Measurements from ENCODE around the gene FHOD3. TPM values are rescaled to one million over a fixed set of nuclear protein-coding genes. Genes with fewer than 3 reads are reported as not detected.
"Not testable (repeated sequence)": the region's sequence is repeated elsewhere in the genome, so short reads cannot be mapped to it uniquely, and the experiment has no call there.

FHOD3 gene
- total and polyA plus RNA-seq, 3 experiments from 2014 or later: not detected

- DNase-seq: no peak
- no peaks in the 10 kb centered on the region for H3K36me3 Mint-ChIP-seq
- ChIA-PET CTCF (no interaction called here), POLR2A (no interaction called here)
- Histone ChIP-seq H3K9me3 (ENCODE audit: low read length) (no peaks in the 10 kb centered on the region), H3K27ac (ENCODE audit: low read depth, low read length) (no peak overlapping the region), H3K4me1 (ENCODE audit: insufficient read depth, low read length) (no peaks in the 10 kb centered on the region), H3K4me3 (ENCODE audit: low read length) (no peak overlapping the region), H3K27me3 (ENCODE audit: insufficient read depth, low read length, poor library complexity, severe bottlenecking) (no peaks in the 10 kb centered on the region), H3K36me3 (ENCODE audit: insufficient read depth, low read length) (no peaks in the 10 kb centered on the region)
- H3K9me3 Mint-ChIP-seq: no peaks in the 10 kb centered on the region
- no peak overlapping the region for H3K4me3 Mint-ChIP-seq
- no peaks in the 10 kb centered on the region for H3K4me1 Mint-ChIP-seq
- H3K27me3 Mint-ChIP-seq: no peaks in the 10 kb centered on the region
- no peak overlapping the region for H3K27ac Mint-ChIP-seq
These were observed 417.0 kb downstream of the FHOD3 start for GRCh38 chr18:36714476-36714875.

DNA sequence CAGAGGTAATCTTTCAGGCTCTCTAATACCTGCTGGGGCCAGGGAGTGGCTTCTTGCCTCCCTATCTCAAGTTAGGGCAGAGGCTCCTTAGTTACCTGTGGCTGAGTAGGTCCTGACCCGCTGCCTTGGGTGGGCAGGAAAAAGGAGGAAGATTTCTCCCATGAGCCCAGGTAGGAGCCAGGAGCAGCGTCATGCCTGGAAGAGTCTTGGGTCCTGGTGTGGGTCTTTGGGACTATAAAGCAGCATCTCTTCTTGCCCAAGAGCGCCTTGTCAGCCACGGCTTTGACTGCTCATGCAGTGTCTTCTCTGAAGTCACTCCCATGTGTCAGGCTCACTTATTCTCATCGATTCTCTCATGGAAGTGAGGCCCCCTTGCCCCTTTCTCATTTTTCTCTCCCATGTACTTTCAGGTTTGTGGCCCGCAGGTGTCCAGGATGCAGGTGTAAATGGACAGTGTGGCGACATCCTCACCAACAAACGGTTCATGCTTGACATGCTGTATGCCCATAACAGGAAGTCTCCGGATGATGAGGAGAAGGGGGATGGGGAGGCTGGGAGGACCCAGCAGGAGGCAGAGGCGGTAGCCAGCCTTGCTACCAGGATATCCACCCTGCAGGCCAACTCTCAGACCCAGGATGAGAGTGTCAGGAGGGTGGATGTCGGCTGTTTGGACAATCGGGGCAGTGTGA lies 420.1 kb downstream of the FHOD3 start:
- Histone ChIP-seq H3K9me3 (ENCODE audit: low read length) (no peaks in the 10 kb centered on the region), H3K4me1 (ENCODE audit: insufficient read depth, low read length) (no peaks in the 10 kb centered on the region), H3K27ac (ENCODE audit: low read depth, low read length) (no peak overlapping the region), H3K36me3 (ENCODE audit: insufficient read depth, low read length) (no peaks in the 10 kb centered on the region), H3K27me3 (ENCODE audit: insufficient read depth, low read length, poor library complexity, severe bottlenecking) (no peaks in the 10 kb centered on the region), H3K4me3 (ENCODE audit: low read length) (no peak overlapping the region)
- H3K27ac Mint-ChIP-seq: no peak overlapping the region
- H3K4me3 Mint-ChIP-seq: no peak overlapping the region
- H3K9me3 Mint-ChIP-seq: no peaks in the 10 kb centered on the region
- H3K4me1 Mint-ChIP-seq: no peaks in the 10 kb centered on the region
- peaks cover 4% of the 10 kb centered on the region in 2 donors for H3K27me3 Mint-ChIP-seq
- ChIA-PET CTCF (no interaction called here), POLR2A (no interaction called here)
- H3K36me3 Mint-ChIP-seq: no peaks in the 10 kb centered on the region
- DNase-seq: no peak

GRCh38 chr18:36718705-36719328 lies 421.3 kb downstream of the FHOD3 start:
- no peak overlapping the region for H3K27ac Mint-ChIP-seq
- CTCF ChIA-PET: interaction anchor here (0.9 kb wide), 1 partner anchor 31 kb away, joined by 4 read pairs; no protein-coding TSS in a partner anchor
- no peak for DNase-seq
- Histone ChIP-seq H3K9me3 (ENCODE audit: low read length) (no peaks in the 10 kb centered on the region), H3K36me3 (ENCODE audit: insufficient read depth, low read length) (no peaks in the 10 kb centered on the region), H3K27me3 (ENCODE audit: insufficient read depth, low read length, poor library complexity, severe bottlenecking) (no peaks in the 10 kb centered on the region), H3K4me1 (ENCODE audit: insufficient read depth, low read length) (no peaks in the 10 kb centered on the region), H3K27ac (ENCODE audit: low read depth, low read length) (no peak overlapping the region), H3K4me3 (ENCODE audit: low read length) (no peak overlapping the region)
- H3K9me3 Mint-ChIP-seq: no peaks in the 10 kb centered on the region
- peaks cover 4% of the 10 kb centered on the region in 2 donors for H3K27me3 Mint-ChIP-seq
- H3K4me1 Mint-ChIP-seq: no peaks in the 10 kb centered on the region
- no peaks in the 10 kb centered on the region for H3K36me3 Mint-ChIP-seq
- POLR2A ChIA-PET: no interaction called here
- H3K4me3 Mint-ChIP-seq: no peak overlapping the region

GRCh38 chr18:36719630-36720029 lies 422.1 kb downstream of the FHOD3 start:
- Mint-ChIP-seq H3K4me3 (no peak overlapping the region), H3K27ac (no peak overlapping the region), H3K27me3 (peaks cover 6 to 7% of the 10 kb centered on the region in 2 donors), H3K9me3 (no peaks in the 10 kb centered on the region), H3K36me3 (no peaks in the 10 kb centered on the region), H3K4me1 (no peaks in the 10 kb centered on the region)
- H3K36me3 ChIP-seq (ENCODE audit: insufficient read depth, low read length): no peaks in the 10 kb centered on the region
- ChIA-PET CTCF (interaction anchor here (0.9 kb wide), 1 partner anchor 32 kb away, joined by 4 read pairs; no protein-coding TSS in a partner anchor), POLR2A (no interaction called here)
- no peak for DNase-seq
- H3K27me3 ChIP-seq (ENCODE audit: insufficient read depth, low read length, poor library complexity, severe bottlenecking): peaks cover 2% of the 10 kb centered on the region
- no peak overlapping the region for H3K27ac ChIP-seq (ENCODE audit: low read depth, low read length)
- no peaks in the 10 kb centered on the region for H3K9me3 ChIP-seq (ENCODE audit: low read length)
- no peak overlapping the region for H3K4me3 ChIP-seq (ENCODE audit: low read length)
- H3K4me1 ChIP-seq (ENCODE audit: insufficient read depth, low read length): no peaks in the 10 kb centered on the region

- H3K9me3 Mint-ChIP-seq; POLR2A ChIA-PET; H3K27me3 ChIP-seq (ENCODE audit: insufficient read depth, low read length, poor library complexity, severe bottlenecking); CTCF ChIA-PET; H3K27ac Mint-ChIP-seq; H3K36me3 ChIP-seq (ENCODE audit: insufficient read depth, low read length); H3K4me3 Mint-ChIP-seq; DNase-seq; H3K9me3 ChIP-seq (ENCODE audit: low read length); H3K36me3 Mint-ChIP-seq; H3K4me1 ChIP-seq (ENCODE audit: insufficient read depth, low read length); H3K4me3 ChIP-seq (ENCODE audit: low read length); H3K4me1 Mint-ChIP-seq; H3K27me3 Mint-ChIP-seq; H3K27ac ChIP-seq (ENCODE audit: low read depth, low read length): not testable (repeated sequence)
These were observed 423.8 kb downstream of the FHOD3 start for GRCh38 chr18:36721351-36721750.

DNA sequence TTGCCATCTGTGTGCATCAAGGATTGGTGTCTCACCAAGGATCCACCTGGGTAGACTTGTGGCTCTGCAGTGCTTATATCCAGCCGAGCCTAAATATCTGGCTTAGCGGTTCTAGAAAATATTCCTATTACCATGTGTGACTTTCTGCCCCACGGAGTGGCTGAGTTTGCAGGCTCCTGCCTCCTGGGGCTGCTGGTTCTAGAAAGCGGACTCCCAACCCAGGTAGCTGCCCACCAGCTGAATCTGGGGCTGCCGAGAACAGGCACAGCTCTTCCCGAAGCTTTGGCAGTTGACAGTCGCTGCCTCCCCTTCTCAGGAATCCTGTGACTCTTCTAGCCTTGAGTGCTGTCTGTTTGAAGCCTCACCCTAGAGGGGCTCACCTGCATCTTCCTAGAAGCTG lies 426.7 kb downstream of the FHOD3 start:
- no peaks in the 10 kb centered on the region for H3K4me1 Mint-ChIP-seq
- no peak overlapping the region for H3K27ac Mint-ChIP-seq
- H3K36me3 ChIP-seq (ENCODE audit: insufficient read depth, low read length): no peaks in the 10 kb centered on the region
- H3K27me3 Mint-ChIP-seq: peaks cover 8 to 10% of the 10 kb centered on the region in 2 donors
- no peak overlapping the region for H3K4me3 ChIP-seq (ENCODE audit: low read length)
- no peak for DNase-seq
- H3K27ac ChIP-seq (ENCODE audit: low read depth, low read length): no peak overlapping the region
- H3K9me3 ChIP-seq (ENCODE audit: low read length): no peaks in the 10 kb centered on the region
- ChIA-PET POLR2A (no interaction called here), CTCF (no interaction called here)
- no peaks in the 10 kb centered on the region for H3K4me1 ChIP-seq (ENCODE audit: insufficient read depth, low read length)
- peaks cover 5% of the 10 kb centered on the region for H3K27me3 ChIP-seq (ENCODE audit: insufficient read depth, low read length, poor library complexity, severe bottlenecking)
- no peak overlapping the region for H3K4me3 Mint-ChIP-seq
- no peaks in the 10 kb centered on the region for H3K36me3 Mint-ChIP-seq
- no peaks in the 10 kb centered on the region for H3K9me3 Mint-ChIP-seq

DNA sequence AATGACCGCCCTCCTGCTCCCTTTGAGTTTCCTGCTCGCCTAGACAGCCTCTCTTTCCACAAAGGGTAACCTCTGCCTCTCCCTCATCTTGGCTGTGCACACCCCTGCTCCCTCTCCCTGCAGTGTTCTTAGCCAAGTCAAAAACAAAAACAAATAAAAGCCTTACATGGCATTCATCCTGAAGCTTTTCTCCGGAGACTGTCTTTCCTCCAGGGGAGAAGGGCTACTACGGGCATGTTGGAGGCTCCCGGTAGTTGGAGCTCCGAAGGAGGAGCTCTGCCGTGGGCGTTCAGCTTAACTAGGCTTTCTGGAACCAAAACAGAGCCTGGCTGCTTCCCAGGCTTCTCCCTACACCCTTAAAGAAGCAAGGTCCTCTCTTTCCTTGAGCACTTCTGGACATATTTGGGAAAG lies 427.1 kb downstream of the FHOD3 start:
- H3K9me3 Mint-ChIP-seq: no peaks in the 10 kb centered on the region
- Histone ChIP-seq H3K4me3 (ENCODE audit: low read length) (no peak overlapping the region), H3K36me3 (ENCODE audit: insufficient read depth, low read length) (no peaks in the 10 kb centered on the region), H3K27me3 (ENCODE audit: insufficient read depth, low read length, poor library complexity, severe bottlenecking) (peaks cover 5% of the 10 kb centered on the region), H3K9me3 (ENCODE audit: low read length) (no peaks in the 10 kb centered on the region), H3K4me1 (ENCODE audit: insufficient read depth, low read length) (no peaks in the 10 kb centered on the region), H3K27ac (ENCODE audit: low read depth, low read length) (no peak overlapping the region)
- no peak overlapping the region for H3K27ac Mint-ChIP-seq
- H3K27me3 Mint-ChIP-seq: peaks cover 8 to 9% of the 10 kb centered on the region in 2 donors
- no peaks in the 10 kb centered on the region for H3K4me1 Mint-ChIP-seq
- no peak overlapping the region for H3K4me3 Mint-ChIP-seq
- POLR2A ChIA-PET: no interaction called here
- no peak for DNase-seq
- CTCF ChIA-PET: no interaction called here
- H3K36me3 Mint-ChIP-seq: no peaks in the 10 kb centered on the region

DNA sequence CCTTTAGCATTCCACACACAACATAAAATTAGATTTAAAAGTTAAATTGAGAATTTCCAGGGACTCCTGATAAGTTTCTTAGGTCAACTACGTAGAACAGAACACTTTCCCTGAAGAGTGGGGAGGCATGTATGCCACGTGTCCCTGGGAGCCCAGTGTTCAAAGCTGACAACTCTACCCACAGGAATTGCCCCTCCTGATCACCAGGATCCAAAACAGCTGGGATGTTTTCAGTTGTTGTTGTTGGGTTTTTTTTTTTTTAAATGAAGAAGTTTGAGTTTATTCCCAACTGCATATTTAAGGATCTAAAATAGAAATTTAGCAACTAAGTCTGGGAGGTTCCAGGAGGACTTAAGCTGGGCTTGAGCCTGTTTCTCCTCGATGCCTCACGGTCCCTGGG lies 430.8 kb downstream of the FHOD3 start:
- Mint-ChIP-seq H3K27ac (no peak overlapping the region), H3K4me3 (no peak overlapping the region), H3K4me1 (no peaks in the 10 kb centered on the region), H3K36me3 (no peaks in the 10 kb centered on the region), H3K9me3 (peaks cover 0 to 6% (median 0%) of the 10 kb centered on the region in 5 donors), H3K27me3 (peaks cover 6 to 17% of the 10 kb centered on the region in 2 donors)
- POLR2A ChIA-PET: no interaction called here
- Histone ChIP-seq H3K27ac (ENCODE audit: low read depth, low read length) (no peak overlapping the region), H3K9me3 (ENCODE audit: low read length) (no peaks in the 10 kb centered on the region), H3K4me1 (ENCODE audit: insufficient read depth, low read length) (no peaks in the 10 kb centered on the region), H3K27me3 (ENCODE audit: insufficient read depth, low read length, poor library complexity, severe bottlenecking) (peaks cover 5% of the 10 kb centered on the region), H3K36me3 (ENCODE audit: insufficient read depth, low read length) (no peaks in the 10 kb centered on the region), H3K4me3 (ENCODE audit: low read length) (no peak overlapping the region)
- no peak for DNase-seq
- CTCF ChIA-PET: no interaction called here
